Middle frontal gyrus (tissue), 1 donor: Measurements from ENCODE around the gene RMND5A.

ENCODE experiments used
- DNase-seq: peaks from one replicate; pipeline ENCODE4 v3.0.0-alpha.2; 2015; ENCODE audit warnings: low spot score; ENCODE audit errors: extremely low spot score

RMND5A gene

DNA sequence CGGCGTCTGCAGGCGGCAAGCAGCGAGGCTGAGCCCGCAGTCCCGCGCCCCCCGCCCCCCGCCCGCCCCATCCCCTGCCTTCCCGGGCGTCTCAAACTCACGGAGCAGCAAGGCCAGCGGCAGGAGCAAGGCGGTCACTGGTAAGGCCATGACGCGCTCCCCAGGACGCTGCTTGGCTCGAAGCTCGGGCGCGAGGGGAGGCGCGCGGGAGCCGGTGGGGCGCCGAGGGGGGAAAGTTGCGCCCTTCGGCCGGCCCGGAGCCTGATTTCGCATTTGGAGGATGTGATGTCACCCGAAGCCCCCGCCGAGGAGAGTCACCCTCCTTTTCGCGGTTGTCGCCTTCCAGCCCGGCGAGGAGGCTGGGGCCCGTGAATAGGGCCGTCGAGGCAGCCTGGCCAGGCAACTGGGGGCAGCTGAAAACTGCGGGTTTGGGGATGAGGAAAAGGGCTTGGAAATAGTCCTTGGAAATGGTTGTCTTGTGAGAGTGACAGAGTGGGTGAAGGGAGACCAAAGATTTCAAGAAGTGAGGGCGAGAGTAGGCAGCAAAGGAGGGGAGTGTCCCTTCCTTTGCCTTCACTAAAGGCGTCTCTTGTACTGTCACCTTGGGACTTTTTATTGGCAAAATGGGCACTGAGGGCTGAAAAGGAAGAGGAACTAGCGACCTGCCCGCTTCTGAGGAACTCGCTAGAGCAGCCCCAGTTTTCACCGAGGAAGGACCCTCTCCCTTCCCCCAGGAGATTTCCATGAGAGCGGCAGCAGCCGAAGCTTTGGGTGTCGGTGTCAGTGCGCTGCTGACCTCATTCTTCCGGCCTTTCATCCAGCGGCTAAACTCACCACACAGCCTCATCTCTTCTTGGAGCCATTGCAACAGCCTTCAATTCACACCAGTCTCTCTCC lies 70.8 kb downstream of the RMND5A start, which contains the start of gene CD8A:
Gene CD8A, minus strand, starts transcription at position 238 of the 897 bp plus-strand sequence. Its CDS starts 88 bp downstream, at position 150.
- no peak for DNase-seq

DNA sequence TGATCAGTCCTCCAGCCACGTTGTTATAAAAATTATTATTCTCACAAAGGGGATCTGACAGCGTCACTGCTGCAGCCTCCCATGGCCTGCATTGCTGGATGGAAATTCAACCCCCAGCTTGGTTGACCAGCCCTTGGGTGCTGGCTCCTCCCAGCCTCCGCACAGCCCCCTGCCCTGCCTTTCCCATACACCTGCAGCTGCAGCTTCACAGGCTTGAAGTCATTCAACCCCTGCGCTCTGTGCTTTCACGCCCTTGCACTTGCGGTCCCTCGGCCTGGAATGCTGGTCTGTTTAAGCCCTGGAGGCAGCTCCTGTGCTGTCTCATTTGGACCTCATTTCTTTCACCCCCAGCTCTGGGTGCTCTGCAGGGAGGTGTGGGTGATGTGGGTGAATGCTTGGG lies 71.5 kb downstream of the RMND5A start:
- no peak for DNase-seq

DNA sequence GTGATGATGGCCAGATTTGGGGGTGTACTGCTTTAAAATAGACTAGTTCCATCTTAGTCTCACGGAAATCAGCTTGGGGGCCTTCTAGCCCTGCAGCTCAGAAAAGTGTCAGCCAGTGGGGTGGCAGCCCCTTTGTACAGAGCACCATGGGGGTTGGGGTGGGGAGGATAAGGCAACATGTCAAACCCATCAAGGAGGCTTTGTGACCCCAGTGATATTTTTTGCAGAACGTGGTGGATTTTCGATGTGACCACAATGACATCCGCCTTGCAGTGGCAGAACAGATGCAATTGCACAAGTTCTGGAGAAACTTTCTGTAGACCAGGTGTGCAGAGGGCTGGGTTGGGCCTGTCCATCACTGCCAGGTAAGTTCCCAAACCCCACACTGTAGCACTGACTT lies 73.7 kb downstream of the RMND5A start:
- DNase-seq: no peak

DNA sequence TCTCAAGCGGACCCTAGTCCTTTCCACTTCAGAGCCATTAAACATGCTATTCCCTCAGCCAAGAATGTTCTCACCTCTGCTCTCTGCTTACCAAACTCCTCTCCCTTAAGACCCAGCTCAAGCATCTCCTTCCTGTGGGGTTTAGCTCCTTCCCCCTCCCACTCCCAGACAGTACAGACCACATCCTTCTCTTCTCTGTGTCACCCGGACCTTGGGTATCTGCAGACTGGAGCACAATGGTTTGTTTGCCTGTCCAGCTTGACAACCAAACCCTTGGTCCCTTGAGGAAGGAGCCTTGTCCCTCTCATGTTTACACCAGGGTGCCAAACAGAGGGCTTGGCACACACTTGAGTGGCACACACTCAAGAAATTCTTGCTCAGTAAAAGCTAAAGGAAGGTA lies 74.8 kb downstream of the RMND5A start:
- DNase-seq: no peak

DNA sequence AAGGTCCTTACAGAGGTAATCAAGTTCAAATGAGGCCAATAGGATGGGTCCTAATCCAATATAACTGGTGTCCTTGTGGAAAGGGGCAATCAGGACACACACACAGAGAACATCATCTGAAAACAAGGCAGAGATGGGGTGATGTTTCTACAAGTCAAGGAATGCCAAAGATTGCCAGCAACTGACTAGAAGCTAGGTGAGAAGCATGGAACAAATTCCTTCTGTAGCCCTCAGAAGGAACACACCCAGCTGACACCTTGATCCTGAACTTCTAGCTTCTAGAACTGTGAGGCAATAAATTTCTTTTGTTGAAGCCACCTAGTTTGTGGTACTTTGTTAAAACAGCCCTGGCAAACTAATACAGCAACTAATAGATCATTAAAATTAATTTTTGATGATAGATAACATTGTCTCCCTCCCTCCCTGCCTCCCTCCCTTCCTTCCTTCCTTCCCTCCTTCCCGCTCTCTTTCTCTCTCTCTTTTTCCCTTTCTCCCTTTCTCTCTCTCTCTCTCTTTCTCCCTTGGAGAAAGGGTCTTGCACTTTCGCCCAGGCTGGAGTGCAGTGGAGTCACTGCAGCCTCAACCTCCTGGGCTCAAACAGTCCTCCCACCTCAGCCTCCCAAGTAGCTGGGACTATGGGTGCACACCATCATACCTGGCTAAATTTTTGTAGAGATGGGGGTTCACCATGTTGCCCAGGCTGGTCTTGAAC lies 80.9 kb downstream of the RMND5A start:
- no peak for DNase-seq

DNA sequence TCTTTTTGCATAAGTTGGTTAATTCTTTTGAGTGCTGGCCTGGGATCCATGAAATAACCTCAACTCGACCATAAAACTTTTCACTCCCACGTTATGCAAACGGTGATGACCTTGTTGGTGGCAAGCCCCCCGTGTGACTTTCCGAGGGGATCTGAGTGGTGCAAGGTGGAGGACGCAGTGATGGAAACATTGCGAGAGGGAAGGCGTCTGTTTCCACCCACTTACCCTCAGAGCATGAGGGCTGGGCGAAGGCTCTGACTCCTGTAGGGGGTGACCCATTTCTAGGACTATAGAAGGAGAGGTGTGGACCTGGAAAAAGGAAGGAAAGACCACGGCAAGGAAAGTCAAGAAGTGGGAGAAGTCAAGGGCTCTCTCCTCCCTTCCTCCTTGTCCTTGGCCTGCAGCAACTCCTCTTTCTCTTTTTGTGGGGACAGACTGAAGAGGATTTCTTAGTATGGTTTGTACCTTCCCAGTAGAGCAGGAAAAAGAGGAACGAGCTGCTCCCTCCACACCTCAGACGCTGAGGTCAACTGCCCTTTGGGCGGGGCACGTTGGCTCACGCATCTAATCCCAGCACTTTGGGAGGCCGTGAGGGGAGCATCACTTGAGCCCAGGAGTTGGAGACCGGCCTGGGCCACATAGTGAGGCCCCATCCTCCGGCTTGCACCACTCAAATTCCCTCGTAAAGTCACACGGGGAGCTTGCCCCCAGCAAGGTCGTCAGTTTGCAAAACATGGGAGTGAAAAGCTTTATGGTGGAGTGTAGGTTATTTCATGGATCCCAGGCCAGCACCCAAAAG lies 86.2 kb downstream of the RMND5A start:
- no peak for DNase-seq

DNA sequence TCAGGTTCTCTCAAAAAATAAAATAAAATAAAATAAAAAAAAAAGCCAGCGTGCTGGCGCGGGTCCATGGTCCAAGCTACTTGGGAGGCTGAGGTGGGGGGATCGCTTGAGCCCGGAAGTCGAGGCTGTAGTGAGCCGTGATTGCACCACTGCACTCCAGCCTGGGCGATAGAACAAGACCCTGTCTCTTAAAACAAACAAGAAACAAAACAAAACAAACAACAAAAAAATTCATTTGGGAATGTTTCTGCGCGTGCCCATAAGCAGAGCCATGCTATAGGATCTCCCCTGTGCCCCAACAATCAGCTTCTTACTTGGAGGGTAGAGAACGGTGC lies 87.0 kb downstream of the RMND5A start:
- DNase-seq: no peak

DNA sequence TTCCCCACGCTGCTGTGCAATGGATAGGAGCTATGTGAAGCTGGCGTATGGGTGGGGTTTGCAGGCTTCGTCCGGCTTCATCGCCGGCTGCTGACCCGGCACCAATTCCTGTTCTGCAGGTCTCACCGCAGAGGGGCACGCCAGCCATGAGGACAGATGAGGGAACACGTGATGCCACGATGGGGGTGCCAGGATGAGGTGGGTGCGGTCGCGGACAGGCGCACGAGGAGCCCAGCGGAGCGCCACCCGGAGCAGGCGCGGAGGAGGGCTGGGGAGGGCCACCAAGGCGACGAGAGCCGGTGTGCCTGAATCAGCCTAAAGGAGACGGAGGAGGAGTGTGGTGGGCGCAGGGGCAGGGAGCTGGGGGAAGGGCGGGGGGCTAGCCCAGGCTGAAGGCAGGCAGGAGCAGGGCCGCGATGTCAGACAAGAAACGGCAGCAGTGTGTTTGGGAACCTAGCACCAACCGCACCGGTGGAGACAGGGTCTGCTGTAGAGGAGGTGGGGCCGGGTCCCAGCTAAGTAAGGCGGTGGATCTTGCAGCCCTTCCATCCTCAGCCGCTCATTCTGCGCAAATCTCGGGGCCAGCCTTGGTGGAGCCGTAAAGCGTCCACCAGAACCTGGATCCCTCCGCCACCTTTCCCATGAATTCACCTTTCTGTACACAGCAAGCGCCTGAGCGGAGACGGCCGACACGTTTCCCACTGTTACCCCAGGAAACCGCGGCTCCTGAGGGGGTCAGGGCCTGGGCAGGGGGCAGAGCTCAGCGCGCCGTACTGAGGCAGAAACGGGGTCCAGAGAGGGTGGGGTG lies 87.6 kb downstream of the RMND5A start:
- DNase-seq: peak; percentile 14

DNA sequence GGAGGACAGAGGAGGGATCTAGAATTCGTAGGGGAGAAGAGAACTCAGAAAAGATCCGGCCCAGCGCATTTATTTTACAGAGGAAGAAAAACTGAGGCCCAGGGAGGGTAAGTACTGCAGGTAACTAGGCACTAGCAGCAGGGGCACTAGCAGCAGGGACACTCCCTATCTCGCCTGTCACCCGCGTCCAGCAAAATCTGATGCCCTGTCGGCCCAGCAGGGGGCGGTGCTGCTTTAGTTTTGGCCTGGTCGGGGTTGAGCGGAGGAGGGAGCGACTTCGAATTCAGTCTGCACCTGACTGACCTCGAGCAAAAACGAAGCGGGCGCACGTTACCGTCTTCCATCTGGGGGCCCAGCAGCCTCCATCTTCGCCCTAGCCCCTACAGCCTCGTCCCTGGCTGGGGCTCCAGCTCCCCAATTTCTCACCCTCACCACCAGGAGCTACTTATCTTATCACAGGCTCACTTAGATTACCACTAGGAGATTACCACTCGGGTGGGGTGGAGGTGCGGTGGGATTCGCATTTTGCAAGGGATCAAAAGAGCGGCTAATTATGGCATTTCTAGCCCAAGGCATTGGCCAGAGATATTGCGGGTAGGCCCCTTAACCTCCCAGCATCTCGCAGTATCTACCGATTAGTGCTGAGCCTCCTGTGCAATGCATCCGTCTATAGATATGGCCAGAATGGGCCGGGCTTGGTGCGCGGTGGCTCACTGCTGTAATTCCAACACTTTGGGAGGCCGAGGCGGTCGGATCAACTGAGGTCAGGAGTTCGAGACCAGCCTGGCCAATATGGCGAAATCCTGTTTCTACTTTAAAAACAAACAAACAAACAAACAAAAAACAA lies 88.4 kb downstream of the RMND5A start:
- DNase-seq: peak; percentile 69

DNA sequence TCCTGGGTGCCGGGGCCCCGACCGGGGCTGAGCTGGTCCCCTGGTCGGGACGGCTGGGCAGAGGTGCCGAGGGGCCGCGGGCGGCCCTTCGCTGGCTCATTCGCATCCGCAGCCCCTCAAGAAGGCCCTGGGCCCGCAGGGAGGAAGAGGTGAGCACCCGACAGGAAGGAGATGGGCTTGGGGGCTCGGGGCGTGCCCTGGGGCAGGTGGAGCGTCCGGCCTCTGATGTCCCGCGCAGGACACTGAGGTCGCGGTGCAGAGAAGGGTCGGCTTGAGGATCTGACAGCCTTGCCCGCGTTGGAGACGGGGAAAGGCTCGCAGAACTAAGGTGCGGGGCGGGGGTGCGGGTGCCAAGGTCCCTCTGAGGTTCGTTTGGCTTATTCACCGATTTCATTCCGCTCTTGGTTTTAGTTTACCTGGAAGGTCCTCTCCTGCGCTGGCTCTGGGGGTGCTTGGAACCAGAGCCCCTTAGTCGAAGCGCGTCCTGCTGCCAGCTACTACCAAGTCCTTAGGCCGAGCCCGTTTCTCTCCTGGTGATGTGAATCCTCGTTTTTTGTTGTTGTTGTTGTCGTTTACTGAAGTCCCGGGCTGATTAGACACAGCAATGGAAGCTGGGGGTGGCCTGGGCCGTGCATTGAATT lies 89.5 kb downstream of the RMND5A start:
- no peak for DNase-seq

DNA sequence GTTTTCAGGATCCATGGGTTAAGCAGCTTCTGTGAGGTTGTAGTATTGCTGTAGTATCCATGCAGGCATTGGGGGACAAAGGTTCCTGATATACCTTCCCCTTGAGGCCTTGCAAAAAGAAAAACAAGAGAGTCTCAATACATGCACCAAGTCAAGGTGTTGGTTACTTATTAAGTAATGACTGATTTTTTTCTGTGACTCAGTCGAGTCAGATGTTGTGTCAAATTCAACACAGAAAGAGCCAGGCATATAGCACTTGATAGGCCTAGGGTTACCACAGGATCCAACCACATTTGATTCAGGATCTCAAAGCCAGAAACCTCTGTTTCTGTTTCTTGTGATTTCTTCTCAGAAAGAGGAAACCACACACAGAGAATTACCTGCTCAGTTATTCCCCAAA lies 95.5 kb downstream of the RMND5A start:
- DNase-seq: no peak

DNA sequence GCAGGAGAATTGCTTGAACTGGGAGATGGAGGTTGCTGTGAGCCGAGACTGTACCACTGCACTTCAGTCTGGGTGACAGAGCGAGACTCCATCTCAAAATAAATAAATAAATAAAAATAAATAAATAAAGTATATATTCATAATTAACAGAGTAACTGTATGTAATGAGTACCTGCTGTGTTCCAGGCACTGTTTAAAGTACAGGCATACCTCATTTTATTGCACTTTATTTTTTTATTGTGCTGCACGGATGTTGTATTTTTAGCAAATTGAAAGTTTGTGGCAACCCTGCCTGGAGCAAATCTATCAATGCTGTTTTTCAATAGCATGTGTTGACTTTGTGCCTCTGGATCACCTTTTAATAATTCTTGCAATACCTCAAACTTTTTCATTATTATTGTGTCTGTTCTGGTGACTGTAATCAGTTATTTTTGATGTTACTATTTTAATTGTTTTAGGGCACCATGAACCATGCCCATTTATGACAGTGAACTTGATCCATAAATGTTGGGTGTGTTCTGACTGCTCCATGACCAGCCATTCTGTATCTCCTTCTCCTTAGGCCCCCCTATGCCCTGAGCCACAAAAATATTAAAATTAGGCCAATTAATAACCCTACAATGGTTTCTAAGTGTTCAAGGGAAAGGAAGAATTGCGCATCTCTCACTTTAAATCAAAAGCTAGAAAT lies 98.2 kb downstream of the RMND5A start:
- DNase-seq: no peak

DNA sequence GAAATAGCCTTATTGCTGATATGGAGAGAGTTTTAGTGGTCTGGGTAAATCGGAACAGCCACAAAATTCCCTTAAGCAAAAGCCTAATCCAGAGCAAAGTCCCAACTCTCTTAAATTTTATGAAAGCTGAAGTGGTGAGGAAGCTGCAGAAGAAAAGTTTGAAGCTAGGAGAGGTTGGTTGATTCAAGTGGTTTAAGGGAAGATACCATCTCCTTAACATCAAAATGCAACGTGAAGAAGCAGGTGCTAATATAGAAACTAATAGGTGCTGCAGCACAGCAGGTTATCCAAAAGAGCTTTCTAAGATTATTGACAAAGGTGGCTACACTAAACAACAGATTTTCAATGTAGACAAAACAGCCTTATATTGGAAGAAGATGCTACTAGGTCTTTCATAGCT lies 98.9 kb downstream of the RMND5A start:
- DNase-seq: no peak

DNA sequence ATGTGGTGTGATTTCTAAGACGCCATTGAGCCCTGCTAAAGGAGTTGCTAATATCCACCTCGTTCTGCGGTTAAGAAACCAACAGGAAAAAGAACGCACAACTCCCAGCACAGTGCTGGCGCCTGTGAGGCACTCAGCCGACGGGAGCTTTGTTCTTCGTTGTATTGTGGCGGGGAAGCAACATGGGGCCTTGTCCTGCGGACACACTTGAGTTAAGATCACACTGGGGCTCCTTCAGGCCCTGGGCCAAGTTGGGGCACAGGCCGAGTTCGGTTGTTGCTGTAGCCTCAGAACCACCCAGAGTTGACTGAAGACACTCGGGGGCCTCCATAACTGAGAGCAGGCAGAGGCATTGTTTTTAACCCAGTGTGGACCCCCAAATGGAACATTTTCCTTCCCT lies 101.2 kb downstream of the RMND5A start:
- DNase-seq: no peak

DNA sequence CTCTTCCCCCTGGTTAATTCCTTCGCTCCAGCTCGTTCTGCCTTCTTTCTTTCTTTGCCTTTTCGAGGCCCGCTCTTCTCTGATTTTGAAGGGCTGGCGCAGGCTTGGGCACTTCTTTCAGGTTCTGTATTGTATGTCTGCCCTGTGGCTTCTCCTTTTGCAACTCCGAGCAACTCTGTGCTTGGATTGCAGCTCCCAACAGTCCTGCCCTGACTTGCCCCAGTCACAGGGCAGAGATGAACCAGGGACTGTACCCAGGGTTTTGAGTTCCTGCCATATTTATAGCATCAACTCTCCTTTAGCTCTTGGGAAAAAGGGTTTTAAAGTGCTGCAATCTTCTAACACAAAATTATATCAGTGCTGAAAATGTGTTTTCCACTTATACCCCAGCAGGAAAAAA lies 101.8 kb downstream of the RMND5A start:
- no peak for DNase-seq

DNA sequence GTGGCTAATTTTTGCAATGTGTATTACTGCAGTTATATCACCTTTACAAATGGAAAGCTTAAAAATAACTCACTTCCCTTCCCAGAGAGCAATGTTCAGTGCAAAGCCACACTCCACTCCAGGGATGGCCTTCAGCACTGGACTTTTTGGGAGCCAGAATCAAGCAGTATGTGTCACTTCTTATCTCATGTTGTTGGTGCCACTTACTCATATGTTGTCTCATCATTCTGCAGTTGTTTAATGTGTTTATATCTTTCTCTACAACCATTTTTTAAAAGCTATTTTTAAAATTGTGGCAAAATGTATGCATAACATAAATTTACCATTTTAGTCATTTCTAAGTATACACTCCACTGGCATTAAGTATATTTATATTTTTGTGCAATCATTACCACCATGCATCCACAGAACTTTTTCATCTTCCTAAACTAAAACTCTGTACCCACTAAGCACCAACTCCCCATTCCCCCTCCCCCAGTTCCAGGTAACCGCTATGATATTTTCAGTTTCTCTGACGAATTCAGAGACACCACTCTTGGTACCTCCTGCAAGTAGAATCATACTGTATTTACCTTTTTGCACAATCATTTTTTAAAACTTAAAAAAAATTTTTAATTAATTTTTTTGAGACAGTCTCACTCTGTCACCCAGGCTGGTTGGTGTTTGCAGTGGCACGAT lies 102.7 kb downstream of the RMND5A start:
- no peak for DNase-seq

DNA sequence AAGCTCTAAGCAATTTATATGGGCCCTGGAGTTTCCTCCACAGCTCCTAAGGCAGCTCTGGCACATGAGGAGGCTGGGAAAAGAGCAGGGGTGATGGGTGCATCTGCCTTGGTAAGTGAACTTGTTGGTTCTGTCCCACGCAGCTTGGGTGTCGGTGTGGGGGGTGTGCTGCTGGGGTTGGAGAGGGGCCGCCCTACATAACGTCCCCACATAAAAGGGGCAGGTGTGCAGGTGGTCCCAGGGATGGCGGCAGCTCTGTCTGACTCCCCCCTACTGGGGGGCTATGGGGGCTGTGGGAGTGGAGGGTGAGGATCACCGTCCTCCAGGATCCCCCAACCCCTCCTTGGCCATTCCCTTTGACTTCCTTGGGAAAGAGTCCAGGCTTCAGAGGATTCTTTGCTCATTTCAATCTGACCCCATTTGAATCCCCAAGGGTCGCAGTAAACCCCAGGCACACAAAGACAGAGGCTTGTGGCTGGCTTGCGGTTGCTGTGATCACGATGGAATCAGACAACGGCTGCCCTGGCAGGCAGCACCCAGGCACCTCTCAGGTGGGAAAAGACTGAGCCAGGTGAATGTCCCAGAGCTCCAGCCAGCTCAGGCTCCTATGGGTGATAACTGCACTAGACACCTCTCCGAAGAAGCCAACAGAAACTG lies 105.1 kb downstream of the RMND5A start:
- no peak for DNase-seq
